OCI-LY3 (cell line): ENCODE measurements around the gene PROS1.

Source experiments
- EZH2phosphoT487 ChIP-seq: fragments of 200-600 bp; shearing (Covaris generic); IDR thresholded peaks from 2 replicates; pipeline ENCODE4 v1.6.1; 2018; ENCODE audit warnings: antibody characterized with exemption, mixed run types, low read depth
- TF ChIP-seq, protein P1 (sequence below): fragments of 200-600, 300-600 bp; sonication (generic); IDR thresholded peaks from 2 replicates; pipeline ENCODE4 v1.5.1; 2014; ENCODE audit warnings: antibody characterized with exemption, low read length, low read depth

DNA sequence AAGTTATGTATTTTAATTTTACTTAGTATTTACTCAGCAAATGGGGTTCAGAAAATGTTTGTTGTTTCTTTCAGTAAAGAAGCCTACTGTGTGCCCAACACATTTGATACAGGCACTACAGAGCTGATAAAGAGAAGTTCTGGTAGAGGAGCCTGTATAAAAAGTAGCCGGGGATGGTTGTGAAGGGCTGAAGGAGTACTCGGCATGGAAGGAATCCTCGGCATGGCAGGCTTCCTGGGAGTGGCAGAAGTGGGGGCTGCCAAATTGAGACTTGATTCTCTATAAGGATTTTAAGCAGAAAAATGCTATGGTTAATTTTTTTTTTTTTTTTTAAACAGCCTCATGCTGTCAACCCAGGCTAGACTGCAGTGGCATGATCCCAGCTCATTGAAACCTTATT is 15.5 kb upstream of the PROS1 start:
- TF ChIP-seq, protein P1, sequence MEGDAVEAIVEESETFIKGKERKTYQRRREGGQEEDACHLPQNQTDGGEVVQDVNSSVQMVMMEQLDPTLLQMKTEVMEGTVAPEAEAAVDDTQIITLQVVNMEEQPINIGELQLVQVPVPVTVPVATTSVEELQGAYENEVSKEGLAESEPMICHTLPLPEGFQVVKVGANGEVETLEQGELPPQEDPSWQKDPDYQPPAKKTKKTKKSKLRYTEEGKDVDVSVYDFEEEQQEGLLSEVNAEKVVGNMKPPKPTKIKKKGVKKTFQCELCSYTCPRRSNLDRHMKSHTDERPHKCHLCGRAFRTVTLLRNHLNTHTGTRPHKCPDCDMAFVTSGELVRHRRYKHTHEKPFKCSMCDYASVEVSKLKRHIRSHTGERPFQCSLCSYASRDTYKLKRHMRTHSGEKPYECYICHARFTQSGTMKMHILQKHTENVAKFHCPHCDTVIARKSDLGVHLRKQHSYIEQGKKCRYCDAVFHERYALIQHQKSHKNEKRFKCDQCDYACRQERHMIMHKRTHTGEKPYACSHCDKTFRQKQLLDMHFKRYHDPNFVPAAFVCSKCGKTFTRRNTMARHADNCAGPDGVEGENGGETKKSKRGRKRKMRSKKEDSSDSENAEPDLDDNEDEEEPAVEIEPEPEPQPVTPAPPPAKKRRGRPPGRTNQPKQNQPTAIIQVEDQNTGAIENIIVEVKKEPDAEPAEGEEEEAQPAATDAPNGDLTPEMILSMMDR = no peak
- TF ChIP-seq EZH2phosphoT487 = no peak
